Measurements from ENCODE around the gene RNF138.
"Not testable (repeated sequence)": the region's sequence is repeated elsewhere in the genome, so short reads cannot be mapped to it uniquely, and the experiment has no call there.

Gene RNF138, protein sequence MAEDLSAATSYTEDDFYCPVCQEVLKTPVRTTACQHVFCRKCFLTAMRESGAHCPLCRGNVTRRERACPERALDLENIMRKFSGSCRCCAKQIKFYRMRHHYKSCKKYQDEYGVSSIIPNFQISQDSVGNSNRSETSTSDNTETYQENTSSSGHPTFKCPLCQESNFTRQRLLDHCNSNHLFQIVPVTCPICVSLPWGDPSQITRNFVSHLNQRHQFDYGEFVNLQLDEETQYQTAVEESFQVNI

DNA sequence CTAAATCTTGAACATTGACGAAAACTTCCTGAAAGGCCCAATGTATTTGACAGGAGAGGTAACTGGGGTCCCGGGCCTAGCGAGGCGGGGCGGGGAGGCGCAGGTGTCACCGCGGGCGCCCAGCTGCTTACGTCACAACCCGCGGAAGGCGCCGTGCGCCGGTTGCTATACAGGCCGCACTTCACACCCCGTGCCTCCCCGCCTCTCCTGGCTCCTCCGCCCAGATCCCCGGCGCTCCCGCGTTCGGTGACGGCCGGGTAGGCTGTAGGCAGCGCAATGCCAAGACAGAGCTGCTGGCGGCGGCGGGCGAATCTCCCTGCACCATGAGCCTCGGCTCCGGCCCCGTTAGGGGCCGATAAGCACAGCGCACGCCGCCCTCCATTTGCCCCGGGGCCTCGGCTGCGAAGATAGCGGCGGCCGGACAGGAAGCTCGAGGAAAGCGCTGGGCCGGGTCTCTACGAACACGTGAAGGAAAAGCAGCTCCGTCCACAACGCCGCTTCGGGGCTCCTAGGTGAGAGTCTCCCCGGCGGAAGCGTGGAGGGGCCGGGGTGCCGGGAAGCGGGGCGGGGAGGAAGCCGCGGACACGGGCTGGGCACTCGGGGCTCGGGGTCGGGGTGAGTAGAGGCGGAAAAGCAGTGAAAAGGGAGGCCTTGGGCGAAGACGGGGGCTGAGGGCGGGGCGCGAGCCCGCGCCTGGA, at the start of gene RNF138:
Gene RNF138, plus strand, starts transcription at position 151 of the 698 bp plus-strand sequence. CDS start 903 bp downstream, outside the sequence.
- DNase-seq (ENCODE audit: low read depth), result peak; percentile 44

DNA sequence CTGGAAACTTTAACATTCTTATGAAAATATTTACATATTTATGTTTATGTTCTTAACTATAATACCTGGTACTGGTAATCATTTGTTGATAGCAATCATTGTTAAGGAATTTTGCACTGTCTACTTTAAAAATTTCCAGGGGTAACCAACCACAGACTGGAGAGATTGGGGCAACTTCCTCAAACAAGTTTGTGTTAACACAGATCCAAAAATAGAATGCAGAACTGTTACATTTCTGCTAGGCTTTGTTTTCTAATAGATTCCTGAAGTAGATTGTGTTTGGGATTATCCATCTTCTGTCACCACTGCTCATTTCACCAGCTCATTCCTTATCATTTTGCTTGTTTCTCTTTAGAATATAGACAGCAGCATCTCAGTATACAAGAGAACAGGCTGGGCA, 49.3 kb upstream of the RNF138 start:
- no peak overlapping the region for H3K4me3 ChIP-seq (ENCODE audit: low read depth, low read length)
- DNase-seq (ENCODE audit: low read depth), result no peak

More for the DNA sequence above, at the start of gene RNF138:
- H3K4me3 ChIP-seq (ENCODE audit: low read depth, low read length), result peak within 1 kb of the TSS; percentile 78

DNA sequence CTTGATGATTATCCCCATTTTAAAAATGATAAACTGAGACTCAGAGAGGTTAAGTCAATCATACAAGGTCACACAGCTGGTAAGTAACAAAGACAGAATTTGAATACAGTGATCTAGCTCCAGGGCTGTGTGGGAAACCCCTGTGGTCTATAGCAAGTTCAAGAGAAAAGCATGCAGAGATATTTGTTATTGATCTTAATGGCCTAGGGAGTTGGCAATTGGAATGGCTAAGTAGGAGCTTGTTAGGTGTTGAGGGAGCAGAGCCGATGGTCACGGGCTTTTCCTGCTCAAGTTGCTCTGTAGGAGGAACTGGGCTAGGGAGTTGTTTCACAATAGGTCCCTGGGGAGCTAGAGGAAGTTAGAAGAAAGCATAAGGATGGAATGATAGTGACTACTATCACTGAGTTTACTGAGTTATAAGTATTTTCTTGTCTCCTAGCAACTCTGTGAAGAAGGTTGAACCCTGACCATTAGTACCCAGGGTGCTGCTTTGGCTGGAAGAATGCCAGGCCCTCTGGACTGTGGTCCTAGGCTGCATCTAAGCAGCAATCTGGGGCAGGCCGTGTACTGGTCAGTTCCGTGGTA, 43.1 kb upstream of the RNF138 start:
- peak; percentile 63 for DNase-seq (ENCODE audit: low read depth)
- no peak overlapping the region for H3K4me3 ChIP-seq (ENCODE audit: low read depth, low read length)

DNA sequence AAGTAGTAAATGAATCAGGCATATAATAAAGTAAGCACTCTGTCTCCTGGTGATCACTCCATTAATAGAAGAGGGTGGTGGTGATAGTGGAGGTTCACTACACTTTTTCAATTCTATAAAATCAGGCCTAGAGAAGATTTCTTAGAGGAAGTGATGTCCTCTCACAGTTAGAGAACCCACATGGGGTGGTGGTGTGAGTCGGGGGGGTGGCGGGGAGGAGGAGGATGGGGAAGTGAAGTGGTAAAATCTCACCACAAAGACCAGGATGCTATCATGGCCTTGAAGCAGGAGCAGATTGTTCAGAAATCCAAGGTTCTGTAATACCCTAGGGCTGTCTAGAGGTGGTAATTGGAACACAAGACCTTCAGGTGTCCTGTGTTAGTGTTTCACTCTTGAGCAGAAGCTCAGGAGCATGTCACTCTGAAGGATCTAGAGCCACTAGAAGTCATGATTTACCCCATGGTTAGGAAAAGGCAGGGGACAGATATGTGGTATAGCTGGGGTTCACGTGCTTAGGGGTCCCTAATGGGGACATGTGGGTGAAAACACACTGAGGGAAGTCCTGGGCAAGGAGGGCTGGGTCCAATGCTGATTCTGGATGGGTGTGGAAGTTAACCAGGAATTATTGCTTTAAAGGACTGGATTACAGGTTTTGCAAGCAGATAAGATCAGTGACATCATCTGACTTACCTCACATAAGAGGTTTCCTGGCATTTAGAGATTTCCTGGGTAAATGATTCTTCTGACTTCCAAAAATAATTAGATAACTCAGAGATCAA, 42.1 kb upstream of the RNF138 start:
- H3K4me3 ChIP-seq (ENCODE audit: low read depth, low read length), result no peak overlapping the region
- no peak for DNase-seq (ENCODE audit: low read depth)

DNA sequence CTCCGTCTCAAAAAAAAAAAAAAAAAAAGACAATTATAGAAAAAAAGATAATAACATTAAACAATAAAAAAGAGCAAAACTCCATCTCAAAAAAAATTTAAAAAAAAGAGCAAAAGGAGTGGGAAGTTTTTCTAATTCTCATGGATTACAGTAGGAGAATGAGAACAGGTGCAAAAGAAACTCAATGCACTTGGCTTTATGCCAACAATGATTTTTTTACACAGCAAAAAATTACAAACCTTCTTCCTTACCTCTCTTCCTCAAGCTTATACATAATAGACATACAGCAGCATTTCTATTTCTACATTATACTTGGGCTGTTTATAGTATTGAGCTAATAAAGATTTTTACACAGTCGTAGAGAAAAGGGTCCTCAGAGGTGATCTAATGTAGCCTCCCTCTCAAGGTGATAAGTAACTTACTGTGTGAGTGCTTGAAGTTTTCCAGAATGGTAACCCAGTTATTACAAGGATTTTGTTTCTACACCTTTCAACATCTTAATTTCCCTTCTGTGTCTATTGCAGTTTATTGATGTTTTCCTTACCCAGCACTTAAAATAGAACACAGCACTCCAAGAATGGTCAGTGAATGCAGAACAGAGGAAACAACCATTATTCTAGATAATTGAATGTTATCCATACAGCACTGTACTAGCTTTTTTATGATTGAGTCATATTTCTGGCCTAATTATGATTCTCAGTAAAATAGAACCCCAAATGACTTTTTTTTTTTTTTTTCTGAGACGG, 34.9 kb upstream of the RNF138 start:
- DNase-seq (ENCODE audit: low read depth), result no peak
- H3K4me3 ChIP-seq (ENCODE audit: low read depth, low read length), result no peak overlapping the region

DNA sequence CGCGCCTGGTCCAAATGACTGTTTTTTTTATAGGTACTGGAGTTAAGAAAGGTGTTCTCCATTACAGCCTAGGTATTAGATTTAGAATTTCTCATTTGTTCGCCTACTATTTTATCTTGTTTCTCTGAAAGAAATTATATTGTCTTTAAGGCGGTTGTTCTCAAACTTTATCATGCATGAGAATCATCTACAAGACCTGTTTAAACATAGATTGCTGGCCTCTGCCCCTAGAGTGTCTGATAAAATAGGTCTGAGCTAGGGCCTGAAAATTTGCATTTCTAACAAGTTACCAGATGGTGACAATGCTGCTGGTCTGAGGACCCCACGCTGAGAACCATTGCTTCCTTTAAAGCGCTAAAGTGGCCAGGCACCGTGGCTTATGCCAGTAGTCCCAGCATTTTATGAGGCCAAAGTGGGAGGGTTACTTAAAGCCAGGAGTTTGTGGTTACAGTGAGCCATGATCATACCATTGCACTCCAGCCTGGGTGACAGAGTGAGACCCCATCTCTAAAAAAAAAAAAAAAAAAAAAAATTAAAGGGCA, 34.0 kb upstream of the RNF138 start:
- DNase-seq (ENCODE audit: low read depth), result no peak
- H3K4me3 ChIP-seq (ENCODE audit: low read depth, low read length), result no peak overlapping the region

DNA sequence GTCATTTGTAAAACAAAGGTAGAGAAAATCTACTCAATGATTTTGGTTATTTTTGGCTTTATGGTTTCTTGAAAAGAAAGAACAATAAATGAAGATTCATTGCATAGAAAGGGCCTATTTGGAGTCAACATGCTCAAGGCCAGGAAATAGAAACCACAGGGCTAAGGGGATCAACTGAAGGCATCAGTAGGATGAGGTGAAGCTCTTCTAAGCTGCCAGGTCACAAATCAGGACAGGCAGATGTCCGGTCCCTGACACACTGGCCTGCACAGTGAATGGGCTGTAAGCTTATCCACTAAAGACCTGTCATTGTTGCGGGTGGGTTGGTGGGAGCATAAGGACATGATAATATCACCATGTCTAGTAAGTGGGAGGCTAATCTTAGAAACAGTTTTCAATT, 31.6 kb upstream of the RNF138 start:
- no peak for DNase-seq (ENCODE audit: low read depth)
- H3K4me3 ChIP-seq (ENCODE audit: low read depth, low read length), result no peak overlapping the region

DNA sequence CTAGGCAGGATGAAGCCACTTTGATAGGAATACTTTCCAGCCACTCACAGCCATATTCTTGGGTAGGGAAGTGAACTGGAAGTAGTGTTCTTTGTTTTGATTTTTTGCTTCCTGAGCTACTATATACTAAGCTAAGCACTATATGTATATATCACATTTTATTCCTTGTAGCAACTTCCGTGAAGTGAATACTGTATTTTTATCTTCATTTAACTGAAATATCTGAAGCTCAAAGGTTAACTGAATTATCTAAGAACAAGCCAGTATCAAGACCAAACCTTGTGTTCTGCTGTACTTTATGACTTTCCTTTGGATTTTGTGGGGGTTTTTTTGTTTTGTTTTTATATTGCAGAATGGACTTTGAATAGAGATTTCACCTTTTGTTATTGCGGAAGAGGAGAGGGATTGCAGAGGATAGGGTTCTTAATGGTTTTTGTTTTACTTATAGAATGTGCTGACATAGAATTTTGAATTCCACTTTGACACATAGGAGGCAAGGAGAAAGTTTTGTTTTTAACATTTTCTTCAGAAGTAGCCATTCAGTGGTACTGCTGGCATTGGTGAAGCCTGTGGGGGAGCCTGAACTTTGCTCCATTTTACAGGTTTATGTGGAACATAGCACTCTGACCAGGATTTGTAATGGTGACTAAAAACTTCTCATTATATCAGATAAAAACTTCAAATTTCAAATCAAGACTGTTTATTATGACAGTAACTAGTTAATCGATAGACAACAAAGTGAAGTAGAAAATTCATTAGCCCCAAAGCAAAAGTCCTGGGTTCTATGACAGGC, 24.1 kb upstream of the RNF138 start:
- DNase-seq (ENCODE audit: low read depth), result no peak

DNA sequence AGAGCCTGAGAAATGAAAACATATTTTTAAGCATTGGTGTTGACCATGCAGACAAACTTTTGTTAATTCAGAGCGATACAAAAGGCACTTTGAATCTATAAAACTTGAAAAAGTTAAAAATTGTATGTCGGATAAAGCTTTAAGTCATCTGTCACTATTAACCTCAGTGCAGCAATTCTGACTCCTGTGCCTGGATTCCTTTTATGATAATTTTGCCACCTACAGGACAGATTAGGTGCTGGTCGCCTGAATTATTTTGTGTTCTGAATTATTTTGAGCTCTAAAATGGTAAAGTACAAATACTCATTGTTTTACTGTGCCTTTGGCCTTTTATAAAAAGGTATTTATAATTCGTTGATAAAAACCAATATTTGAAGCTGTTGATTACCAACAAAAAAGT, 19.4 kb upstream of the RNF138 start:
- no peak for DNase-seq (ENCODE audit: low read depth)
- no peak overlapping the region for H3K4me3 ChIP-seq (ENCODE audit: low read depth, low read length)

More for the DNA sequence above, 24.1 kb upstream of the RNF138 start:
- H3K4me3 ChIP-seq (ENCODE audit: low read depth, low read length), result no peak overlapping the region

DNA sequence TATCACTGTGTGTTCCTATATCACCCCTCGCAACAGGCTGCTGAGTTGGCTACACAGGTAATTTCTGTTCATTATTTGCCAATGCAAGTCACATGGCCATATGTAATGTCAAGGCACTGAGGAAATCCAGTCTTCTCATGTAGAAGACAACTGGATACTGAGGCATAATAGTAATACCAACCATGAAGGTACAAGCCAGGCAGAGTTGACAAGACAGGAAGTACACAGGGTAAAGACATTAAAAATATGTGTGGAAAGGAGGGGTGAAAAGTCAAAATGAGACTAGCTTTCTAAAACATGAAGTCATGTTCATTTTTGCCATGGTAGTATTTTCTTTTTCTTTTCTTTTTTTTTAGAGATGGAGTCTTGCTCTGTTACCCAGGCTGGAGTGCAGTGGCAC, 17.5 kb upstream of the RNF138 start:
- no peak overlapping the region for H3K4me3 ChIP-seq (ENCODE audit: low read depth, low read length)
- DNase-seq (ENCODE audit: low read depth), result no peak

DNA sequence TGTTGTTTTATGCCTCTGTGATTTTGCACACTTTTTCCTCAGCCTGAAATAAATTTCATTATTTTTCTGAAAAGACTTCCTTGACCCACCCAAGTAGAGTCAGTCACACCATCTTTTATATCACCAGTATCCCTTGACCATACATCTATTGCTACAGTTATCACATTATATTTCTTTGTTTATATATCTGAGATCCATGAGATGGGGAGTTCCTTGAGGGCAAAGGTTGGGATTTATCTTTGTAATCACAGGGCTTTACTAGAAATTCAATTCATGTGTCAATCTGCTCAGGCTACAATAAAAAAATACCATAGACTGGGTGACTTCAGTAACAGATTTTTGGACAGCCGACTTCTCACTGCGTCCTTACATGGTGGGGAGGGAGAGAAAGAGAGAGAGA, 12.8 kb upstream of the RNF138 start:
- no peak overlapping the region for H3K4me3 ChIP-seq (ENCODE audit: low read depth, low read length)
- DNase-seq (ENCODE audit: low read depth), result no peak

DNA sequence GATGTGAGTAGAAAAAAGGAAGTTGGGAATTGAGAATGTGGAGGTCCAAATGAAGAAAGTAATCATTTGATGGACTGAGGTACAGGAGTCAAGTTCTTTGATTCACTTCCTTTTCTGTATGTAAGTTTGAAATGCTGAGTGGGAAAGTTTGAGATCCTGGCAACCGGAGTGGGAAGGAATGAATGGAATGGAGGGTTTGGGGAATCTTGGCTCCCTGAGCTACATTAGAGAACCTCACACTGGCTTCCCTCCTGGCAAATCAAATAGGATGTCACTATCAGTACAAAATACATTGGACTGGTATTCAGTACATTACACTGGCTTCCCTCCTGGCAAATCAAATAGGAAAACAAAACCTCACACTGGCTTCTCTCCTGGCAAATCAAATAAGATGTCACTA, 9.8 kb upstream of the RNF138 start:
- no peak overlapping the region for H3K4me3 ChIP-seq (ENCODE audit: low read depth, low read length)
- DNase-seq (ENCODE audit: low read depth), result no peak

DNA sequence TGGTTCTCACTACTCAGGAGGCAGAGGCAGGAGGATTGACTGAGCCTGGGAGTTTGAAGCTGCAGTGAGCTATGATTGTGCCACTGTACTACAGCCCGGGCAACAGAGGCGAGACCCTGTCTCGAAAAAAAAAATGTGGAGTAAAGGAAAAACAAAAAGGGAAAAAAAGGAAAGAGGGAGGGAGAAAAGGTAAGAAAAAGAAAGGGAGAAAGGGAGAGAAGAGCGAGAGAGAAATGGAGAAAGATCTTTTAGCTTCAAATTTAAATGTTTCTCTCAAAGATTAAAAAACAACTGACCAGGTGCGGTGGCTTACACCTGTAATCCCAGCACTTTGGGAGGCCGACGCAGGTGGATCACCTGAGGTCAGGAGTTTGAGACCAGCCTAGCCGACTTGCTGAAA, 7.9 kb upstream of the RNF138 start:
- H3K4me3 ChIP-seq (ENCODE audit: low read depth, low read length), result no peak overlapping the region
- no peak for DNase-seq (ENCODE audit: low read depth)

DNA sequence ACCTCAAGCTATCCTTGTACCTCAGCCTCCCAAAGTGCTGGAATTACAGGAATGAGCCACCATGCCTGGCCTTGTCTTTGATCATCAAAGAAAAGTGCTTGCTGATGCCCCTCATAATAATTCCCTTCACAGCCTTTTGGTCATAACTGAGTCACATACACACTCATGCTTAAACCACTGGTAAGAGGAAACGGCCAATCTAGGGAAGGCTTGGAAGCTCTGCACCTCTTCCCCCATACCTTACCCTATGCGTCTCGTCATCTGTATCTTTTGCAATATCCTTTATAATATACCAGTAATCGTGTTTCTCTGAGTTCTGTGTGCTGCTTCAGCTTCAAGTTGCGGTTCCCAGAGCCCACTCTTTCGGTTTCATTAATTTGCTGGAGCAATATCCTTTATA, 4.8 kb upstream of the RNF138 start:
- DNase-seq (ENCODE audit: low read depth), result peak; percentile 28
- H3K4me3 ChIP-seq (ENCODE audit: low read depth, low read length), result no peak overlapping the region

DNA sequence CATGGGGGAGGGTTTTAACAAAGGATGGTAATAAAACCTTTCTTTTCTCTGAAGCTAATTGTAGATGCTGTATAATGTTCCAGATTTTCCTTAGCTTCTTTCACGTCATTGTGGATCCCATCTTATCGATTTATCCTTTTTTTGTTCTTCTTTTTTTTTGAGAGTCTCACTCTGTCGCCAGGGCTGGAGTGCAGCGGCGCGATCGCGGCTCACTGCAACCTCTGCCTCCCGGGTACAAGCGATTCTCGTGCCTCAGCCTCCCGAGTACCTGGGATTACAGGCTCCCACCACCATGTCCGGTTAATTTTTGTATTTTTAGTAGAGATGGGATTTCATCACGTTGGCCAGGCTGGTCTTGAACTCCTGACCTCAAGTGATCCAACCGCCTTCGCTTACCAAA, 843 bp upstream of the RNF138 start:
- DNase-seq (ENCODE audit: low read depth); H3K4me3 ChIP-seq (ENCODE audit: low read depth, low read length): not testable (repeated sequence)

DNA sequence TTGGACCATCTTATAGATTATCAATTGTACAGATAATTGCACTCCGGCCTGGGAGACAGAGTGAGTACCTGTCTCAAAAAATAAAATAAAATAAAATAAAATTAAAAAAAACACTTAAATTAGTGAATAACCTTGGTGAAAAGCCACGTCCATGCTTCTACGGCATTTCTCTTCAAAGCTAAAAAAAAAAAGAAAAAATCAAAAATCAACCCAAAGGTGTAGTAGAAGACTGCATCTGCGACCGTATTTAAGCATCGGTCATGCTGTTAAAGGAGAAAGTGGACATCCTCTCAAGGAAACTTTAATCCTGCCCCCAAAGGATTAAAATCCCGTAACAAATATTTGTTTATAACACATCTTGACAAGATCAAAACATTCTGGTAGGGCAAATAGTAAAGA, 350 bp upstream of the RNF138 start:
- DNase-seq (ENCODE audit: low read depth), result no peak
- H3K4me3 ChIP-seq (ENCODE audit: low read depth, low read length), result peak overlapping the region; percentile 78

DNA sequence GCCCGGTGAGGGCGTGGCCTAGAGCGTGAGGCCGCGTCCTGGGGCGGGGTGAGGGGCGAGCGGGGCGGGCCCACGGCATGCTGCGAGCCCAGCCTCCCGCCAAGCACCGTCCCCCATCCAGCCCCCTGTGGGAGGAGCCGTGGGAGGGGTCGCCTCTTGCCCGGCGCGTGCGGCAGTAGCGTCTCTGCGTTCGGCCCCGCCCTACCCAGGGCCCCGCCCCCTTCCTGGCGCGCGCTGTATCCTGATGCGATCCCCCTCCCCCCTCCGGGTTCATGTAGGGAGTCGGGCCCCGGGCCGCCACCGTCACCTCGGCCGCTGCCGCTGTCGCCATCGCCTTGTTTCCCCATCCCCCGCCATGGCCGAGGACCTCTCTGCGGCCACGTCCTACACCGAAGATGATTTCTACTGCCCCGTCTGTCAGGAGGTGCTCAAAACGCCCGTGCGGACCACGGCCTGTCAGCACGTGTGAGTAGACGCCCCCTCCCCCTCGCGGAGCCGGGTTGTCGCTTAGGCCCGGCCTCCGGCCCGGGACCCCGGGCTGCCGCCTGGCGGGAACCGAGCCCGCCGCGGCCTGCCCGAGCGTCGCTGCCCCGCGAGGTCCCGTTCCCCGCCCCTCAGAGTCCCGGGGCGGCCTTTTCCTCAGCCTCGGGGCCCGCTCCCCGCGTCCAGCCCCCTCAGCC, 888 bp downstream of the RNF138 start:
- peak; percentile 91 for DNase-seq (ENCODE audit: low read depth)
- peak overlapping the region; percentile 78 for H3K4me3 ChIP-seq (ENCODE audit: low read depth, low read length)

DNA sequence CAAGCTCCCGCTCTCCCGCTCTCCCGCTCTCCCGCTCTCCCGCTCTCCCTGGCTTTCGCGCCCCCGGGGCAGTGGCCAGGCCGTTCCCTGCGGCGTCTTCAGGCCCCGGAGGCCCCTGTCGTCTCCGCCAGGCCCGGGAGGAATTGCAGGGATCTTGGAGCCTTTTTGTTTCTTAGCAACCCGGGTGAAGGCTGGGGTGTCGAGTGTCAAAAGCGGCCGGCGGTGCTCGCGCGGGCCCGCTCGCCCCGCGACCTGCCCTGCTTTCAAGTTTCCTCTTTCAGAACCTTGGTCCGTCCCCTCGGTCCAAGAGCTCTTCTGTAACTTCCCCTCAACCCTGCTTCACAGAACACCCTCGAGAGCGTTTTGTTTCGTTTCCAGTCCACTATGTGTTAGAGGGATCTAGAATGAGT, 1.4 kb downstream of the RNF138 start:
- peak overlapping the region; percentile 78 for H3K4me3 ChIP-seq (ENCODE audit: low read depth, low read length)
- DNase-seq (ENCODE audit: low read depth), result peak; percentile 18

All from skeletal muscle cell (primary cell).